PFSK-1 (cell line): ENCODE results near the gene SLC2A10.

Source experiments
- FOXP2 ChIP-seq: optimal IDR thresholded peaks from 2 replicates; pipeline ENCODE3; 2011; ENCODE audit warnings: borderline replicate concordance, control low read depth, inconsistent platforms; ENCODE audit not compliant: insufficient read depth; ENCODE audit errors: extremely low read length, extremely low read depth
- POLR2AphosphoS5 ChIP-seq: IDR thresholded peaks from 2 replicates; pipeline ENCODE4 v1.6.1; 2012; ENCODE audit warnings: low read depth, mild to moderate bottlenecking, control low read depth, low read length, moderate library complexity
- REST ChIP-seq, 2 experiments: IDR thresholded peaks; 2 replicates each; pipeline versions ENCODE4 v1.6.1 to v1.8.0; 2011 to 2012; ENCODE audit warnings: low read depth in 2 of 2, low read length in 2 of 2, control low read depth in 1 of 2, inconsistent platforms in 1 of 2, mild to moderate bottlenecking in 1 of 2, moderate library complexity in 1 of 2; ENCODE audit not compliant: insufficient read depth in 1 of 2
- SIN3A ChIP-seq: IDR thresholded peaks from 2 replicates; pipeline ENCODE4 v1.6.1; 2012; ENCODE audit warnings: mild to moderate bottlenecking, low read length, moderate library complexity, borderline replicate concordance; ENCODE audit not compliant: insufficient read depth
- TAF1 ChIP-seq: IDR thresholded peaks from 2 replicates; pipeline ENCODE4 v1.6.1; 2012; ENCODE audit warnings: low read length, control low read depth, borderline replicate concordance; ENCODE audit not compliant: insufficient read depth

Gene SLC2A10

GRCh38 chr20:46715292-46715756 is 5.9 kb downstream of the SLC2A10 start:
- no peak for TF ChIP-seq FOXP2
- TF ChIP-seq REST (IDR thresholded peaks at IDR 0.05; ENCODE audit: insufficient read depth in 1 of 2, low read depth in 2 of 2, low read length in 2 of 2), result no peak
- TF ChIP-seq TAF1, result no peak
- no peak for TF ChIP-seq POLR2AphosphoS5
- no peak for TF ChIP-seq SIN3A

GRCh38 chr20:46717818-46718541 is 8.5 kb downstream of the SLC2A10 start:
- TF ChIP-seq TAF1, result no peak
- no peak for TF ChIP-seq REST (IDR thresholded peaks at IDR 0.05; ENCODE audit: insufficient read depth in 1 of 2, low read depth in 2 of 2, low read length in 2 of 2)
- no peak for TF ChIP-seq SIN3A
- no peak for TF ChIP-seq POLR2AphosphoS5

- no peak for TF ChIP-seq REST (IDR thresholded peaks at IDR 0.05; ENCODE audit: insufficient read depth in 1 of 2, low read depth in 2 of 2, low read length in 2 of 2)
- no peak for TF ChIP-seq TAF1
- no peak for TF ChIP-seq SIN3A
- no peak for TF ChIP-seq FOXP2
- TF ChIP-seq POLR2AphosphoS5, result no peak
Measured at GRCh38 chr20:46720019-46720418, 10.6 kb downstream of the SLC2A10 start.

- TF ChIP-seq TAF1 (no peak), SIN3A (no peak), POLR2AphosphoS5 (no peak), REST (IDR thresholded peaks at IDR 0.05; ENCODE audit: insufficient read depth in 1 of 2, low read depth in 2 of 2, low read length in 2 of 2) (no peak), FOXP2 (no peak)
Measured at GRCh38 chr20:46720776-46721425, 11.5 kb downstream of the SLC2A10 start.
